MCF 10A (cell line): ENCODE results near the gene TMEM33. TPM values are rescaled to one million over a fixed set of nuclear protein-coding genes. Genes with fewer than 3 reads are reported as not detected.
"Not testable (repeated sequence)": the region's sequence is repeated elsewhere in the genome, so short reads cannot be mapped to it uniquely, and the experiment has no call there.

Experiments used
- BruUV-seq: library from RNA; stranded (reverse); fragments of 400-500 nt; replicated peaks from 2 replicates; lab custom pipeline; 2021; lab: Mats Ljungman, UMichigan
- CTCF ChIA-PET: fragments of 300-600 bp; sonication (Branson Sonifier 250); formaldehyde crosslinking; extraction: SDS; loops from one replicate; lab custom pipeline; 2021; ENCODE audit warnings: antibody characterized with exemption, inconsistent platforms; lab: Yijun Ruan, JAX
- POLR2A ChIA-PET: fragments of 300-600, 350-650 bp; sonication (Branson Sonifier 250); formaldehyde crosslinking; extraction: SDS; loops from one replicate; lab custom pipeline; 2020; ENCODE audit warnings: antibody characterized with exemption, inconsistent platforms; lab: Yijun Ruan, JAX
- DNase-seq: peaks from one replicate; pipeline ENCODE4 v3.0.0-alpha.2; 2018; ENCODE audit not compliant: unreplicated experiment
- H3K27ac Mint-ChIP-seq: one replicate; pipeline ENCODE4 v1.8.0; 2022; ENCODE audit warnings: mild to moderate bottlenecking, low read depth, mixed read lengths; ENCODE audit not compliant: unreplicated experiment
- H3K27me3 Mint-ChIP-seq: one replicate; pipeline ENCODE4 v1.8.0; 2022; ENCODE audit warnings: mixed read lengths; ENCODE audit not compliant: insufficient read depth, unreplicated experiment
- H3K36me3 Mint-ChIP-seq: one replicate; pipeline ENCODE4 v1.8.0; 2022; ENCODE audit warnings: mild to moderate bottlenecking, moderate library complexity, mixed read lengths; ENCODE audit not compliant: insufficient read depth, unreplicated experiment
- H3K4me1 Mint-ChIP-seq: one replicate; pipeline ENCODE4 v1.8.0; 2022; ENCODE audit warnings: mixed read lengths; ENCODE audit not compliant: insufficient read depth, unreplicated experiment
- H3K4me3 Mint-ChIP-seq: one replicate; pipeline ENCODE4 v1.8.0; 2022; ENCODE audit warnings: mild to moderate bottlenecking, moderate library complexity, mixed read lengths; ENCODE audit not compliant: unreplicated experiment
- H3K9me3 Mint-ChIP-seq: one replicate; pipeline ENCODE4 v1.8.0; 2022; ENCODE audit warnings: mixed read lengths; ENCODE audit not compliant: unreplicated experiment
- CTCF ChIP-seq: fragments of 200-600 bp; IDR thresholded peaks from one replicate; pipeline ENCODE4 v1.8.0; 2022; ENCODE audit warnings: antibody characterized with exemption, mild to moderate bottlenecking; ENCODE audit not compliant: unreplicated experiment
- intact Hi-C: fragments of 100-400 bp; cut with micrococcal nuclease; formaldehyde crosslinking; loops from 2 replicates; pipeline ENCODE4 v1.14.1; 2022
- total RNA-seq: library from RNA; stranded (reverse); gene quantifications from 2 replicates; pipeline ENCODE4 v1.2.3, GENCODE V29; 2022

TMEM33 gene
- total RNA-seq, 1 experiment from 2014 or later: 117 TPM

- TF ChIP-seq CTCF: no peak
- no peaks in the 10 kb centered on the region for H3K27me3 Mint-ChIP-seq
- intact Hi-C loops: no loop called here
- H3K4me3 Mint-ChIP-seq: no peak overlapping the region
- H3K27ac Mint-ChIP-seq: no peak overlapping the region
- no peak for DNase-seq
- peaks cover 10% of the 10 kb centered on the region for H3K4me1 Mint-ChIP-seq
- CTCF ChIA-PET: interaction anchor here (0.7 to 1.2 kb wide), 4 partner anchors 10 to 216 kb away, joined by 3 to 6 read pairs (median 6); no protein-coding TSS in a partner anchor
- no peaks in the 10 kb centered on the region for H3K9me3 Mint-ChIP-seq
- no peaks in the 10 kb centered on the region for H3K36me3 Mint-ChIP-seq
- POLR2A ChIA-PET: no interaction called here
- no TSS peak for BruUV-seq
These were observed 38.6 kb upstream of the TMEM33 start for GRCh38 chr4:41896648-41897047.

- Mint-ChIP-seq H3K4me3 (no peak overlapping the region), H3K36me3 (no peaks in the 10 kb centered on the region), H3K4me1 (peaks cover 10% of the 10 kb centered on the region), H3K27ac (peak overlapping the region; percentile 71), H3K27me3 (no peaks in the 10 kb centered on the region), H3K9me3 (no peaks in the 10 kb centered on the region)
- no peak for TF ChIP-seq CTCF
- peak; percentile 6 for DNase-seq
- ChIA-PET CTCF (no interaction called here), POLR2A (interaction anchor here (0.6 kb wide), 1 partner anchor 201 kb away, joined by 3 read pairs; no protein-coding TSS in a partner anchor)
- intact Hi-C loops: no loop called here
- BruUV-seq: no TSS peak
These were observed 37.5 kb upstream of the TMEM33 start for GRCh38 chr4:41897698-41898097.

GRCh38 chr4:41909136-41909535 is 26.1 kb upstream of the TMEM33 start:
- peaks cover 13% of the 10 kb centered on the region for H3K9me3 Mint-ChIP-seq
- H3K4me1 Mint-ChIP-seq, H3K27ac Mint-ChIP-seq, H3K36me3 Mint-ChIP-seq, H3K4me3 Mint-ChIP-seq, H3K27me3 Mint-ChIP-seq, BruUV-seq, intact Hi-C loops: not testable (repeated sequence)
- peak; percentile 11 for DNase-seq
- CTCF ChIA-PET: interaction anchor here (0.8 to 1.2 kb wide), 3 partner anchors 20 to 215 kb away, joined by 3 read pairs; no protein-coding TSS in a partner anchor
- POLR2A ChIA-PET: interaction anchor here (1.7 kb wide), 1 partner anchor 26 kb away, joined by 8 read pairs; the partner anchor contains the start of gene TMEM33

GRCh38 chr4:41912546-41912945 is 22.7 kb upstream of the TMEM33 start:
- H3K27ac Mint-ChIP-seq: no peak overlapping the region
- no peaks in the 10 kb centered on the region for H3K36me3 Mint-ChIP-seq
- no peaks in the 10 kb centered on the region for H3K27me3 Mint-ChIP-seq
- peaks cover 7% of the 10 kb centered on the region for H3K4me1 Mint-ChIP-seq
- no peak overlapping the region for H3K4me3 Mint-ChIP-seq
- no peak for TF ChIP-seq CTCF
- no peaks in the 10 kb centered on the region for H3K9me3 Mint-ChIP-seq
- POLR2A ChIA-PET: no interaction called here
- CTCF ChIA-PET: no interaction called here
- intact Hi-C loops: no loop called here
- DNase-seq: no peak
- no TSS peak for BruUV-seq
